Astrocyte of the hippocampus (primary cell): ENCODE measurements around the gene EFHB.
"Not testable (repeated sequence)": the region's sequence is repeated elsewhere in the genome, so short reads cannot be mapped to it uniquely, and the experiment has no call there.

Experiments used
- DNase-seq: peaks from one replicate; pipeline ENCODE4 v3.0.0; 2011; ENCODE audit warnings: low read depth, low spot score

The EFHB gene, protein sequence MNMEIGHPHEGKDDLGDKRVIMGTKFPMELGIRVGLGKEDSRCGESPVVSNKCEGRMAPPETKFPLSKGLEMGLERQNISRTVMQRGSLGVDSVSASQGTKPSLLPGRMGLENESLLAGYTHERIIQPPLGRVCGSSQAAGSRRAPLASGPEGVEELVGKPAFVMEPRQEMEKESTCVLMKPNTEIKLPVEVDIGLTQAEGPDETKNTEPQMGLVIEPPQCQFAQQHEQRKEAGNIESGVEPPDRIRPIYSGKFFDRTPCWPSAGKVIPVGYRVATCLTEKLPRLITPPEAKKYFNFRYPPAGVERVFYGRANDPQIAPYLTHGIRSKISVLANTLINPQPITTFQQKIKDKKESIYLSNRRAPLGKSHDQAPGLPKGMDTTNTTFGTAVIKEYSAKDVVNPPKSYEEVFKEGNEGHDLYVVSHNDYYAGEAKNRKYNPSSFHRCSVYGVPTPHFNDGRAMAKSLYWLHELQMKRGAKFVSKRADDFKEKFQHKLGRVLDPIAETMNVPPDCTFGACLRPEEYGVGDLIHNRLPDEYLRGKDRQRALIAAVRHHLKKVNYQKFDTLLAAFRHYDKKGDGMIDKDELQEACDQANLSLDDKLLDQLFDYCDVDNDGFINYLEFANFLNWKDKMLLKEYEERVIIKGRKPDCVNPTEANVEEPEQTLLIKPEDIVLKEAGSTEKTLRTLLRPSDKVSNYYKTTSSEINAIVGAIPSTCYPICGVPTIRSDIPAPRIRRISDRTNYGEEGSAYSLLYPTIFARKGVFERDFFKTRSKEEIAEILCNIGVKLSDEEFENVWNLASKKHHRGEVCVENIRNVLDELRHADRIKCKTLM

DNA sequence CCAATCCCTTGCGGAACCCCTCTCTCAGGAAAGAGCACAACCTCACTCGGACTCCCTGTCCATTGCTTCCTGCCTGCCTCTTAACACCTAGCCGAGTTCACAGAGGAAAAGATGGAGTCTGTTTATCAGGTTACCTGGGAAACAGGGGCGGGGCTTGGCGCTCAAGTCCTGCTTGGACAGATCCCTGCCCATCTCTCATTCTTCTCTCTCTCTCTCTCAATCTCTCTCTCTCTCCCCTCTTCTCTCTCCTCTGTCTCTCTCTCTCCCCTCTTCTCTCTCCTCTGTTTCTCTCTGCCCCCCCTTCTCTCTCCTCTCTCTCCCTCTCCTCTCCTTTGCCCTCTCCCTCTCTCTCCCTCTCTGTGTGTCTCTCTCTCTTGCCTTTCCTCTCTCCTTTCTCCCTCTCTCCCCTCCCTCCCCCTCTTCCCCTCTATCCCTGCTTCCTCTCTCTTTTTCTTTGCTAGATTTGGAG is at the start of gene EFHB:
EFHB (minus strand) TSS at position 120 of the 469 bp plus-strand sequence. CDS start 199 bp downstream, outside the sequence.
- no peak for DNase-seq

DNA sequence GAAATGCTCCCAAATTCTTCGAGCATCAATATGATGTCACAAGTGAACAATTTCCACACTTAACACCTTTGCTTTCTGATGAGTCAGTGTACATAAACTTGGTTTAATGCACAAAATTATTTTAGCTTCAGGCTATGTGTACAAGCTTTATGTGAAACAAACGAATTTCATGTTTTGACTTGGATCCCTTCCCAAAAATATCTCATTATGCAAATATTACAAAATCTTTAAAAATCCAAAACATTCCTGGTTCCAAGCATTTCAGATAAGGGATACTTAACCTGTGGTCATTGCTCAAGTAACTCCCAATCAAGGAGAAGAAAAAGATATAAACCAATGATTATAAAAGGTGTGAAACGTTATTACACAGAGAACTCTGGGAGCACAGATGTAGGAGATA is 38.0 kb upstream of the EFHB start:
- DNase-seq: peak; percentile 26

DNA sequence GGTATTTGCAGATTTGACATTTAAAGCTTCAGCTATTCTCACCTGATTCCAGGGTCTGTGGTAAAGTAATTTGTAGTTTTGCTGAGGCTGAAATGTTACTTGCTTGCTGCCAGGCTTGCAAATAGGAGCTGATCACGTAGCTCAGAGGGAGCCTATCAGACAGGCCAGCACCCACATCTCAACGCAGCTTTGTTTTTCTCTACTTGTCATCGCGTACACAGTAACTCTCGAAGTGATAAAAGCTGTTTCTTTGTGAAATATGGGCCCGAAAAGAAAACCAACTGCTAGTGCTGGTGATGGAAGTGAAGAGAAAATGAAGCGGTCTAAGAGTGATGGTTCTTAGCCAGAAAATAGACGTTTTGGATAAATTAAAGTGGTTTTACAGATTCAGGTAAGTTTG is 36.3 kb upstream of the EFHB start:
- DNase-seq: no peak

DNA sequence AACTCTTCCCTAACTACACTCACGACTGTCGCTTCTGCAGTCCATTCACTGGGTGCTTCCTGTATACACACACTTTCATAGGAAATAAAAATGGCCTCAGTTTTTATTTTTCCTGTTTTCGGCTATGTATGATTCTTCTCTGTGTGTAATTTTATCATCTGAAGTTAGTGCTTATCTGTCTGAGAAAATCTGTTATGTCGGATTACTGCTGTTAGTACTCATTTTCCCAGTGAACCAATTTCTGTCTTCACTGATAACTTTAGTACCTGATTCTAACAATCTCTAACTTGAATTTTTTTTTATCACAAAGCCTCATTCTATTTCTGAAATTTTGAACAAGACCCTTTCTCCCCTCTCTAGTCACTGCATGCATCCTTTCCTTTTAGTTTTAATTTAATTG is 33.8 kb upstream of the EFHB start:
- no peak for DNase-seq

DNA sequence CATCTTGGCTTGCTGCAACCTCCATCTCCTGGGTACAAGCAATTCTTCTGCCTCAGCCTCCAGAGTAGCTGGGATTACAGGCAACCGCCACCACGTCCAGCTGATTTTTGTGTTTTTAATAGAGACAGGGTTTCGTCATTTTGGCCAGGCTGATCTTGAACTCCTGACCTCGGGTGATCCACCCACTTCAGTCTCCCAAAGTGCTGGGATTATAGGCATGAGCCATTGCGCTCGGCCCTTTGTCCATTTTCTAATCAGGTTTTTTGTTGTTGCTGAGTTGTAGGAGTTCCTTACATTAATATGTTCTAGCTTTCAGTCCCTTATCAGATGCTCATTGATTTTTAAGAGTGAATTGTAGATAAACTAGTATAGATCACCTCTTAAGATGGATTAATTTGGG is 33.2 kb upstream of the EFHB start:
- no peak for DNase-seq

DNA sequence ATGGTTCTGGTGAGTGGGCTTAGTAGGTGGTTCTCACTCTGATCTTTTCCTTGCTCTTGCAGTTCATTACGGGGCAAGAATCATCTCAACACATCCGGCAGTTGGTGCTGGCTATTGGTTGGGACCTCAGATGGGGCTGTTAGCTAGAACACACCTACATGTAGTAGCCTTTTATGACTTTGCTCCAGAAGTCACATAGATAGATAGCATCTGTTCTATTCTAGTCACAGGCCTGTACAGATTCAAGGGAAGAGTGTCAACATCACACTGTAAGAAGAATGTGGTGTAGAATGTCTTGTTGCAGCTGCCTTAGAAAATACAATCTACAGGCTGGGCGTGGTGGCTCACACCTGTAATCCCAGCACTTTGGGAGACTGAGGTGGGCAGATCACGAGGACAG is 27.9 kb upstream of the EFHB start:
- no peak for DNase-seq

DNA sequence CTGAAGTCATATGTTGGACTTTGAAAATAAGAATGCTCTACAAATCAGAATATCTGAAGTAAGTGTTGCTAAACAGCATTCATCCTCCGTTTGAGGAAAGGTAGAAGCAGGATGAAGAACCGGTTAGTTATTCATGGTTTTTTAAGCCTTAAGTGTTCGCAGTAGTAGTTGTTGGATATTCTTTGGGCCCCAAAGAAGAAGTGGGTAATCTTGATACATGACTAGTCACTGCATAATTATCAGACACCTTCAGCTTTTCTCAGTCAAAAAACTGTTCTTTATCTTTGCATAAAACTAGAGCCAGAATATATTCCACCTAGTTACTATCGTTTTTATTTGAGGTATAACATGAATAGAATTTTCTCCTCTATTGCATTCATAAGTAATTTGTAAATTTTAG is 26.7 kb upstream of the EFHB start:
- DNase-seq: no peak

DNA sequence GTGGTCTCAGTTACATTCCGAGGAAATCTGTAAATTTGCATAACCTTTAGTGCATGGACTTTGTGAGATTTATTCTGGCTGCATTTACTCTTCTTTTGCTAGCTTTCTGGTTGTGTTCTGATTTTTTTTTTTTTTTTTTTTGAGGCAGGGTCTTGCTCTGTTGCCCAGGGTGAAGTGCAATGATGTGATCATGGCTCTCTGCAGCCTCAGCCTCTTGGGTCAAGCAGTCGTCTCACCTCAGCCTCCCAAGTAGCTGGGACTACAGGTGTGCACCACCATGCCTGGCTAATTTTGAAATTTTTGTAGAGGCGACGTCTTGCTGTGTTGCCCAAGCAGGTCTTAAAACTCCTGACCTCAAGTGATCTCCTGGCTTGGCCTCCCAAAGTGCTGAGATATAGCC is 25.5 kb upstream of the EFHB start:
- no peak for DNase-seq

DNA sequence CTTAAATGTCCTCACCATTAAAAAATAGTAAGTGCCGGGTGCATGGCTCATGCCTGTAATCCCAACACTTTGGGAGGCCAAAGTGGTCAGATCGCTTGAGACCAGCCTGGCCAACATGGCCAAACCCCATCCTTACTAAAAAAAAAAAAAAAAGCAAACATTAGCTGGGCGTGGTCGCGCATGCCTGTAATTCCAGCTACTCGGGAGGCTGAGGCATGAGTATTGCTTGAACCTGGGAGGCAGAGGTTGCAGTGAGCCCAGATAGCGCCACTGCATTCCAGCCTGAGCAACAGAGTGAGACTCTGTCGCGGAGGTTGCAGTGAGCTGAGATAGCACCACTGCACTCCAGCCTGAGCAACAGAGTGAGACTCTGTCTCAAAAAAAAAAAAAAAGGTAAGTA is 23.3 kb upstream of the EFHB start:
- DNase-seq: not testable (repeated sequence)

DNA sequence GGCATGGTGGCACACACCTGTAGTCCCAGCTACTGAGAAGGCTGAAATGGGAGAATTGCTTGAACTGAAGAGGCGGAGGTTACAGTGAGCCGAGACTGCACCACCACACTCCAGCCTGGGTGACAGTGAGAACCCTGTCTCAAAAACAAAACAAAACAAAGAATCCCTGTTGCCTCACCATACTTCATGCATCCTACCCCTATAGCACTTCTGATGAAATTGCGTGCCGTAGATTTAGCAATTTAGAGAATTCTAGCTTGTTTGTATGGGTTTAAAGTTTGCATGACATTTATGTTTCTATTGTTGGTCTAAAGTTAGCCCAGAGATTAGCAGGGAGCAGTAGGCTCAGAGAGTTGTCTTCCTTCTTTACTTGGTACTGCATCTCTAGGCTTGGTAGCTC is 20.7 kb upstream of the EFHB start:
- DNase-seq: no peak

DNA sequence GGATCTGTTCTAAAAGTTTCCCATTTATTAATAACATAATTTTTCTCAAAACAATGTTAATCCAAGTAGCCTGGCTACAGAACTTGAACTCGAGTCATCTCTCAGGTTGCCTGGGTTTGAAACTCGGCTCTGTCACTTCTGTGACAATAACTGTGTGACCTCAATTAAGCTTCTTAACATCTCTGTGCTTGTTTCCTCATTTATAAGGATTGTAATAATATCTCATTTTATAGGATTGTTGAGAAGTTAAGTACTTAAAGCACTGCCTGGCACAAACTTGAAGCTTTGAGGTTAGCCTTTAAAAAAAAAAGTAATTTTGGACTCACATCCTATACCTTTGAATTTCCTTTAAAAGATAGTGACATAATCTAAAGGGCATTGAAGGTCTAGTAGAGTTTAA is 16.3 kb upstream of the EFHB start:
- DNase-seq: no peak

DNA sequence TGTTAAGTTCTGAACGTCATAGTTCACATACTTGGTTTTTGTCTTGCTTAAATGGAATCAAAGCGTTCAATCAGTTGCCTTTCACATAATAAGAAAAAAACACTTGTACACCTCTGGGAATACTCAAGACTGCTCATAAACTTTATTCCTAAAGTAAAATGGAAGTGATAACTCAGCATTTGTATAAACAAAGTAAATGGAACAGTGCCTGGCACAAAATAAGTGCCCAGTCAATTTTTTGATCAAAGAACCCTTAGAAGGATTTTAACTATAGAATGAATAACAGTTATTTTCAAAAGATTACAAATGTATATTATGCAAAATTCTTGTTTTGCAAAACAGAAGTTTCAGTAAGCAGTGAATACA is 14.2 kb upstream of the EFHB start:
- no peak for DNase-seq

DNA sequence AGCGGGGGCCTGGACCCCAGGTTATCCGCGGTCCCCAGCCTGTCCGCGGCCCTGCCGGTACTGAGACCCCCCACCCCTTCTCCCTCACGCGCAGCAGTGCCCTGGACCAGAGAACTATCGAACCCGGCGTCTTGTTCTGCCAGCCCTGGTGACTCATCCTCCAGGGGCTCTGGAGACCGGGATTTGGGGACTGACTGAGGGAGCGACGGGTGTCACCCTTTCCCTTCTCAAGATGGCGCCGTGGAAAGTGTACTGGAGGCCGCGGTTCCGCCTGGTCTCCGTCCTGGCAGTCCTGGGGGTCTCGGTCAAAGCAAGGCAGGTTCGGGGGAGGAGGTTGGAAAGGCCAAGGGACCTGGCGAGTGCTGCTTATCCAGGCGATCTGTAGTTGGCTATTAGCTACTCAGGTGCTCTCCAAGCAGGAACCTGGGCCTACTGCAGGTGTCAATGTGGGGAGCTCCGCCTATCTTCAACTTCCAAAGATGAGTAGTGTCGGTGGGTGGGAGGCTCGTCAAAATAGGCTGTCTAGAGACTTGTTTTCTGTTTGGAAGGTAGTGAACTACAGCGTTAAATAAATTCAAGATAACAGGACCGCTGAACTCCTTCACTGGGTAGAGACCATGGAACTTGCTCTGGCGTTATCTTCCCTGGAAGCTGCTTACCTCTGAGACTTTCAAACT is 13.7 kb upstream of the EFHB start:
- DNase-seq: peak; percentile 68

DNA sequence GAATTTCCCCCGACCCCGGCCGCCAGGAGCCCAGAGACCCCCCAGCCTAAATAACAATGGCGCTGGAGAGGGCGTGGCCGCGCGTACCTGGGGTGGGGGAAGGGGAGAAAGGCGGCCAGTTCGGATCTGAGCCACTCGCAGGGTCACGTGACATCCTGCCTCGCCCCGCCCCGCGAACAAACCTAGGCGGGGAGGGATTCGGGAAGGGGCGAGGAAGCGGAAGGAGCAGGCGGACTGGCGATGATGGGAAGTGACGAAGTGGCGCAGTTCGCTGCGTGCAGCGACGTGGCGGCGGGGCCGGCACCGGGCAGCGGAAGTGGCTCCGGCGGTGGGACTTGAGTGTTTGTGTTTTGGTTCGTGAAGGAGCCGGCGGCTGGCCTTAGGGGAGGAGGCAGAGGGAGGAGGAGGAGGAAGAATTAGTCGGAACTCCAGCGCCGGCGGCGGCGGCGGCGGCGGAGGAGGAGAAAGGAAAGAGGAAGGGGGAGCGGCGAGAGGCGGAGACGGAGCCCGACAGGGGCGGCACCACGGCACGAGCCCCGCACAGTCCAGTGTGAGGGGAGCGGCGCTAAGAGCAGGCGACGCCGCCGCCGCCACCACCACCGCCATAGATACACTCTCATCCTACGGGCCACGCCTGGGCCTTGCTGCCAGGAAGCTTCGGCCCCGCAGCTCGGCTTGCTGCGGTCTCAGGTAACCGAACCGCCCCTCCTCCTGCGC is 13.0 kb upstream of the EFHB start, which contains the start of gene RAB5A:
RAB5A (plus strand) TSS at position 266 of the 717 bp plus-strand sequence. CDS start 3,802 bp downstream, outside the sequence.
- peak; percentile 99 for DNase-seq

DNA sequence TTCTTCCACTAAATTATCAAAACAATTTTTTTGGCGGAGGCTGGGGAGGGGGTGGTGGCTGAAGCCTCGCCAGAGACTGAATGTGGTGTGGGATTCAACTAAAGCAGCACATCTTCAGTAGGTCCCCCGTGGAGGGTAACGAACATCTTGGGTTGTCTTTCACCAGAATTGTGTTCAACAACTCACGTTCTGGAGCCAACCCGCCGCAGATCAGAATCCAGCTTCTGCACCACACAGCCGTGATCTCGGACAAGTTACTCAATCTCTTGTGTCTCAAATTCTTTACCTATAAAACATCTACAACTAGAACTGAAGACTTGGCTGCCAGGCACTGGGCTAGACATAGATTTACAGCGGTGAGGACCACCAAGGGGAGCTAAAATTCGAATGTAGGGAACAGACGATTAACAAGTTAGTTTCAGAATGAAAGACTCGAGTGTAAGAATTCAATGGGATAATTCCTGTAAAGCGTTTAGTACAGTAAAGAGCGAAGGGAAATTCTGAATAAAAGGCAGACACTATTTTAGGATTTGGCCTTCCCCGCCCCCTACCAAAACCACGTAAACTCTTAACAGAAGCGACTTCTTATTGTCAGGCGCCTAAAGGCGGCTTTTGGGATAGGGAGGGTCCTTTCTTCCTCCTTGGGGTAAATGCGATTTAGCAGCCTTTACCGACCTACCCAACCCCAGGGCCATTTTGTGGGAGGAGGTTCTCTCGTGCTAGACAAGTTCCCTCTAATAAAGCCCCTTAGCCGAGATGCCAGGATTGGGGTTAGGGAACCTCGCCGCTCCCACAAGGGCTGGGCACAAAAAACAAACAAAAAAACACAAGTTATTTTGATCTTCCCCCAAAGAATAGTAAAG is 12.2 kb upstream of the EFHB start:
- peak; percentile 5 for DNase-seq

DNA sequence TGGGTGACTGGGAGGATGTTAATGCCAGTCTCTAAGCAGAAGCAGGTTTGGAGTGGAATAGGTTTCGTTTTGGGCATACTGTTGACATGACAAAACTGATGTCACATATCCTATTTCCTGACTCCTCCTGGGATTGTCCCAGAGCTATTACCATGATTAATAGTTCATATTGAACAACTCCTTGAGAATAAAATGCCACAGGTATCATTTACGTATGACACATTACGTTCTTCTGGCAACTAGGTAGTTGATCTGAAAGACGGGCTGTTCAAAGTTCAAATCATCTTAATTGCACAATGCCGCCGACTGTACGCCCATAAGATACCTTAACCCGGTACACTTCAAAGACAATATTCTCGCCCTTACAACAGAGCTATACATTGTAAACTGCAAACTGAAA is 11.5 kb upstream of the EFHB start:
- DNase-seq: no peak

DNA sequence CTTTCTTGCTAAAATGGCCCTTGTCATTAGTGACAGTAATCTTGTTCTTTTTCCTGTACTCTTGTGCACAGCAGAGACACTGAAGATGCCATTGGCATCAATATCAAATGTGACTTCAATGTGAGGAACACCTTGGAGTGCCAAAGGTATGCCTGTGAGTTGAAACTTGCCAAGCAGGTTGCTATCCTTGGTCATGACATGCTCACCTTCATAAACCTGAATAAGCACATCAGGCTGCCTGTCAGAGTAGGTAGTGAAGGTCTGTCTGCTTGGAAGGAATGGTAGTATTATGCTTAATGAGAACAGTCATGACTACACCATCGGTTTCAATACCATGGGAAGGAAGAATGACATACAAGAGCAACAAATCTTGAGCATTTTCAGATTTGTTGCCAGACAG is 6.6 kb upstream of the EFHB start:
- no peak for DNase-seq

DNA sequence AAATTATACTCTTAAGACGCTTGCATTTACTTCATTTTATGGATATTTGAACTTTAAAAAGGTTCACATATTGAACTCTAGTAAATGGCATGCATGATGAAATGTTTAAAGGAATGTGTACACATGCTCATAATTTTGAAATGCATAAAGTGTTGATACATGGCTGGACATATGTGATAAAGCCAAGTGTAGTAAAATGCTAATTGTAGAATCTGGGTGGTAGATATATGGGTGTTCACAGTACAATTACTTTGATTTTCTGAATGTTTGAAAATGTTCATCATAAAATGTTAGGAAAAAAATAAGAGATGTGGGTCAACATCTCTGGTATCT is 4.2 kb upstream of the EFHB start:
- no peak for DNase-seq

DNA sequence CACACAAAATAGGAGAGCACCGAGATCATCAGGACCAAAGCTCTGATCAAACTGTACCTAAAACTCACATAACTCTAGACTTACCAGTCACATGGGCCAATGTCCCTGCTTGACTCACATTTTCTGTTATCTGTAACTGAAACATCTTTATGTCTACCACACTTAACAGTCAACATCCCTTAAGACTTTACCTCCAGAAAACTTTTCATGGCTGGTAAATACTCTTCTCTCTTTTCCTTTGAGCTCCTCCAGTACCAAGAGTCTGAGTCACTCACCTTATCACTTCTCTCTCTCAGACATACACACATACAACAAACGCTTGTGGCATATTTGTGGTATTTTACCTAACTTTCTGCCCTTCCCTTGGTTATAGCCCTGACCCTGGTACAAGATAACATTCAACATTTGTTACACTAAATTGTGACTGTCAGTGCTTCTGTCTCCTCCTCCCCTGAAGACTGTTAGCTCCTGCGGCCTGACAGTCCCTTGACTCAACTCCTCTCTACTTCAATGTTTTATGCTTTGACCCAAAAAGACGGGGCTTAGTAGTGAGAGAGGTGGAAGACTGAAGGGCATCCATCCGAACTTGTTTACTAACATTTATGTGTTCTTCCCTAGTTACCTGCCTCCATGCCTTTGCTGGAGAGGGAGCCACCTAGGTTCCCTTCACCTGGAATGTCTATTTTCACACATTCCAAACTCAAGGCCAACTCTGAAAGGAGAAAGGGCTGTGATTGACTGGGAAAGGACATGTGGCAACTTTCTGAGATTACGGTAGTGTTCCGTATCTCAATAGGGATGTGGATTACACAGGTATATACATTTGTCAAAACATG is 3.7 kb upstream of the EFHB start:
- peak; percentile 64 for DNase-seq

DNA sequence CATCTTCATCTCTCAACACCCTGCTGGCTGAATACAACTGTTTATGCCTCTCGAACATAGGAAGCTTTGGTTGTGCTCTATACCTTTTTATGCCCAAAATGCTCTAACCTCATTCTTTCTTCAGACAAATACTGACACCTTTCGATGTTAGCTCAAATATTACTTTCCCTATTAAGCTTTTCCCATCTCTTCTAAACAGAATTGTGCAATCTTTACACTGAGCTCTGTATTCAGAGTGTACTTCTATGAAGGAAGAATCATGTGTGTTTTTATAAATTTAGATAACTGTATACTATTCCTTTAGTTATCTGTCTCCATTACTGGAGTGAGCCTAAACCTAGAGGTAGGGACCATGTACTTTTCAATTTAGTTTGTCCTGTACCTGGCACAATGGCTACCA is 1.6 kb downstream of the EFHB start:
- no peak for DNase-seq
